ENCODE results near the gene ZNF839.

Gene ZNF839

DNA sequence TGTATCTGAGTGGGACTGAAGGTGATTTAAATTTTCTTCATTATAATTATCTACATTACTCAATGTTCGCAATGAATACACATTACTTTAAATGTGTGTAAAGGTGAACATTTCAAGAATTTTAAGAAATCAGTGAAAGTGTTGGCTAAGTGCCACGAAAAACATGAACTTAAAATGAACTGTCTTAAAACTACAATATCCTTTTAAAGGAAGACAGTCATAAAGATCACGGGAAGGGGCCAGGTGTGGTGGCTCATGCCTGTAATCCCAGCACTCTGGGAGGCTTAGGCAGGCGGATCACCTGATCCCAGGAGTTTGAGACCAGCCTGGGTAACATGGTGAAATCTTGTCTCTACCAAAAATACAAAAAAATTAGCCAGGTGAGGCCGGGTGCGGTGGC is 25.8 kb upstream of the ZNF839 start:
- TF ChIP-seq POLR2AphosphoS5 (IDR thresholded peaks at IDR 0.05; ENCODE audit: low read depth, low read length) (no peak), FOXP2 (optimal IDR thresholded peaks at IDR 0.05; ENCODE audit: borderline replicate concordance, extremely low read depth, extremely low read length, insufficient read depth) (no peak), SIN3A (IDR thresholded peaks at IDR 0.05; ENCODE audit: borderline replicate concordance, insufficient read depth, low read length) (no peak), TAF1 (IDR thresholded peaks at IDR 0.05; ENCODE audit: borderline replicate concordance, insufficient read depth, low read length) (no peak)
- TF ChIP-seq, protein P1, sequence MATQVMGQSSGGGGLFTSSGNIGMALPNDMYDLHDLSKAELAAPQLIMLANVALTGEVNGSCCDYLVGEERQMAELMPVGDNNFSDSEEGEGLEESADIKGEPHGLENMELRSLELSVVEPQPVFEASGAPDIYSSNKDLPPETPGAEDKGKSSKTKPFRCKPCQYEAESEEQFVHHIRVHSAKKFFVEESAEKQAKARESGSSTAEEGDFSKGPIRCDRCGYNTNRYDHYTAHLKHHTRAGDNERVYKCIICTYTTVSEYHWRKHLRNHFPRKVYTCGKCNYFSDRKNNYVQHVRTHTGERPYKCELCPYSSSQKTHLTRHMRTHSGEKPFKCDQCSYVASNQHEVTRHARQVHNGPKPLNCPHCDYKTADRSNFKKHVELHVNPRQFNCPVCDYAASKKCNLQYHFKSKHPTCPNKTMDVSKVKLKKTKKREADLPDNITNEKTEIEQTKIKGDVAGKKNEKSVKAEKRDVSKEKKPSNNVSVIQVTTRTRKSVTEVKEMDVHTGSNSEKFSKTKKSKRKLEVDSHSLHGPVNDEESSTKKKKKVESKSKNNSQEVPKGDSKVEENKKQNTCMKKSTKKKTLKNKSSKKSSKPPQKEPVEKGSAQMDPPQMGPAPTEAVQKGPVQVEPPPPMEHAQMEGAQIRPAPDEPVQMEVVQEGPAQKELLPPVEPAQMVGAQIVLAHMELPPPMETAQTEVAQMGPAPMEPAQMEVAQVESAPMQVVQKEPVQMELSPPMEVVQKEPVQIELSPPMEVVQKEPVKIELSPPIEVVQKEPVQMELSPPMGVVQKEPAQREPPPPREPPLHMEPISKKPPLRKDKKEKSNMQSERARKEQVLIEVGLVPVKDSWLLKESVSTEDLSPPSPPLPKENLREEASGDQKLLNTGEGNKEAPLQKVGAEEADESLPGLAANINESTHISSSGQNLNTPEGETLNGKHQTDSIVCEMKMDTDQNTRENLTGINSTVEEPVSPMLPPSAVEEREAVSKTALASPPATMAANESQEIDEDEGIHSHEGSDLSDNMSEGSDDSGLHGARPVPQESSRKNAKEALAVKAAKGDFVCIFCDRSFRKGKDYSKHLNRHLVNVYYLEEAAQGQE (IDR thresholded peaks at IDR 0.05; ENCODE audit: insufficient read depth in 1 of 2, low read depth in 2 of 2, low read length in 2 of 2), result no peak

DNA sequence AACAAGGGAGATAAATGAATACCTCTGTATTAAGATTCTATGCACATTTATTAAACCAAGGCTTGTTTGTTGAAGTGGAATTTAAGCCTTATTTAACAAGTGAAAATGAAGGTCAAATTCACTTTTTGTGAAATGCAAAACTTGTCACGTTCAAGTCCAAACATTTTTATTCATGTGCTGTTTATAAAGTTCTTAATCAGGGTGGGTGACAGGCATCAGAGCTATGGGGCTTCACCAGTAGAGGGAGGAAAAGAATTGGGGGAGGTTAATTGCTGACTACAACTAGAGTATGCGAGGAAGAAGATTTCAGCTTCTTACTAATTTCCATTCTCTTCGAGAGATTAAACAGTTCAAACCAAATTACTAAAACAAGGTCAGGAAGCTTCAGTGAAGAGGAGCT is 24.3 kb upstream of the ZNF839 start:
- TF ChIP-seq SIN3A (IDR thresholded peaks at IDR 0.05; ENCODE audit: borderline replicate concordance, insufficient read depth, low read length) (no peak), TAF1 (IDR thresholded peaks at IDR 0.05; ENCODE audit: borderline replicate concordance, insufficient read depth, low read length) (no peak), FOXP2 (optimal IDR thresholded peaks at IDR 0.05; ENCODE audit: borderline replicate concordance, extremely low read depth, extremely low read length, insufficient read depth) (no peak), POLR2AphosphoS5 (IDR thresholded peaks at IDR 0.05; ENCODE audit: low read depth, low read length) (no peak)
- TF ChIP-seq, protein P1 (IDR thresholded peaks at IDR 0.05; ENCODE audit: insufficient read depth in 1 of 2, low read depth in 2 of 2, low read length in 2 of 2), result no peak

DNA sequence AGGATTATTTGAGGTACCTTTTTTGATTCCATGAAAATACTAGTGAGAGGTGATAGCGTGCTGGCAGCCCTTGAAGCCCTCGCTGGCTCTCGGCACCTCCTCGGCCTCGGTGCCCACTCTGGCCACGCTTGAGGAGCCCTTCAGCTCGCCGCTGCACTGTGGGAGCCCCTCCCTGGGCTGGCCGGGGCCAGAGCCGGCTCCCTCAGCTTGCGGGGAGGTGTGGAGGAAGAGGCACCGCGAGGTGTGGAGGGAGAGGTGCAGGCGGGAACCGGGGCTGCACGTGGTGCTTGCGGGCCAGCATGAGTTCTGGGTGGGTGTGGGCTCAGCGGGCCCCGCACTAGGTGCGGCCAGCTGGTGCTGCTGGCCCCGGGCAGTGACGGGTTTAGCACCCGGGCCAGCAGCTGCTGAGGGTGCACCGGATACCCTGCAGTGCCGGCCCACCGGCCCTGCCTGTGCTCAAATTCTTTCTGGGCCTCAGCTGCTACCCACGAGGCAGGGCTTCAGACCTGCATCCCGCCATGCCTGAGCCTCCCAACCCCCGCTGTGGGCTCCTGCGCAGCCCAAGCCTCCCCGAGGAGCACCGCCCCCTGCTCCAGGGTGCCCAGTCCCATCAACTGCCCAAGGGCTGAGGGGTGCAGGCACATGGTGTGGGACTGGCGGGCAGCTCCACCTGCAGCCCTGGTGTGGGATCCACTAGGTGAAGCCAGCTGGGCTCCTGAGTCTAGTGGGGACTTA is 21.9 kb upstream of the ZNF839 start:
- TF ChIP-seq FOXP2 (optimal IDR thresholded peaks at IDR 0.05; ENCODE audit: borderline replicate concordance, extremely low read depth, extremely low read length, insufficient read depth) (no peak), SIN3A (IDR thresholded peaks at IDR 0.05; ENCODE audit: borderline replicate concordance, insufficient read depth, low read length) (no peak)
- TF ChIP-seq, protein P1 (IDR thresholded peaks at IDR 0.05; ENCODE audit: insufficient read depth in 1 of 2, low read depth in 2 of 2, low read length in 2 of 2), result no peak

DNA sequence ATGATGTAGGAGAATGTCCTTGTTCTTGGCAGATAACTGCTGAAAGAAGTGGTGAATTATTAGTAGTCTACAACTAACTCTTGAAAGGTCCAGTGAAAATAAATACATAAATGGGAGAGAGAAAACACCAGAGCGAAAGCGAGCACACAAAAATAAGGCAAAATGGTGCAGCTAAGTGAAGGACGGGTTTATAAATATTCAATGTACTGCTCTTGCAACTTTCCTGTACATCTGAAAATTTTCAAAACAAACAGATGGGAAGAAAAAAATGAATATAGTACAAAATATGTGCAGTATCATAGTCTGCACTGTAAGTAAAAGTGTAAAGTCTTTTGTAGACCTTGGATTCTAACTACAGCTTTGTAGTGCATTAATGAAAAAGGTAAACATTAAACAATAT is 15.9 kb upstream of the ZNF839 start:
- TF ChIP-seq, protein P1 (IDR thresholded peaks at IDR 0.05; ENCODE audit: insufficient read depth in 1 of 2, low read depth in 2 of 2, low read length in 2 of 2), result no peak
- no peak for TF ChIP-seq FOXP2 (optimal IDR thresholded peaks at IDR 0.05; ENCODE audit: borderline replicate concordance, extremely low read depth, extremely low read length, insufficient read depth)
- TF ChIP-seq SIN3A (IDR thresholded peaks at IDR 0.05; ENCODE audit: borderline replicate concordance, insufficient read depth, low read length), result no peak
- TF ChIP-seq POLR2AphosphoS5 (IDR thresholded peaks at IDR 0.05; ENCODE audit: low read depth, low read length), result no peak

Measured in PFSK-1 (cell line).